GM23338 (cell line): Measurements from ENCODE around the gene DNAJC5G. TPM values are rescaled to one million over a fixed set of nuclear protein-coding genes. Genes with fewer than 3 reads are reported as not detected.

Source experiments
- CREB1 ChIP-seq: fragments of 250-450 bp; sonication (Bioruptor Pico); IDR thresholded peaks from 2 replicates; pipeline ENCODE4 v1.5.0; 2020; ENCODE audit warnings: low read depth, mild to moderate bottlenecking, moderate library complexity
- EZH2phosphoT487 ChIP-seq: fragments of 200-600 bp; sonication (generic); IDR thresholded peaks from one replicate; pipeline ENCODE4 v1.8.1; 2018; ENCODE audit warnings: antibody characterized with exemption; ENCODE audit not compliant: unreplicated experiment
- JUNB ChIP-seq: IDR thresholded peaks from one replicate; pipeline ENCODE4 v1.6.1; 2016; ENCODE audit warnings: antibody characterized with exemption; ENCODE audit not compliant: unreplicated experiment
- NANOG ChIP-seq: IDR thresholded peaks from 2 replicates; pipeline ENCODE4 v1.6.1; 2016; ENCODE audit warnings: antibody characterized with exemption, borderline replicate concordance
- STAT1 ChIP-seq: IDR thresholded peaks from one replicate; pipeline ENCODE4 v1.6.1; 2016; ENCODE audit warnings: antibody characterized with exemption; ENCODE audit not compliant: unreplicated experiment
- ZNF331 ChIP-seq: fragments of 250-450 bp; sonication (Bioruptor Pico); IDR thresholded peaks from 2 replicates; pipeline ENCODE4 v1.5.0; 2020; ENCODE audit warnings: low read depth, mild to moderate bottlenecking, moderate library complexity
- ZNF462 ChIP-seq: fragments of 250-450 bp; sonication (Bioruptor Pico); IDR thresholded peaks from 2 replicates; pipeline ENCODE4 v1.5.0; 2020; ENCODE audit warnings: mild to moderate bottlenecking, moderate library complexity
- polyA plus RNA-seq: library from polyadenylated mRNA; unstranded; fragments of >200 nt; fragmentation: Nextera tagmentation; extraction: Ambion mirVana; gene quantifications from 2 replicates; pipeline ENCODE4 v1.2.1, GENCODE V29; 2016
- total RNA-seq: library from RNA; depleted of rRNA; stranded (reverse); fragments of >200 nt; shearing (Covaris generic); gene quantifications from 2 replicates; pipeline ENCODE4 v1.2.3, GENCODE V29; 2014
- TF ChIP-seq, protein P1 (sequence below), 2 experiments: fragments of 200-600 bp in 1 of 2; sonication (generic) in 1 of 2; conservative IDR thresholded peaks; 2 replicates each; pipeline versions ENCODE4 v1.5.1 to v1.6.1; 2016 to 2017; ENCODE audit warnings: antibody characterized with exemption in 2 of 2, low read depth in 2 of 2, mild to moderate bottlenecking in 2 of 2, moderate library complexity in 1 of 2

The DNAJC5G gene
- total and polyA plus RNA-seq, 2 experiments from 2014 or later = 0.59 TPM; not detected in 1

- TF ChIP-seq ZNF462 = no peak
- TF ChIP-seq CREB1 = no peak
- no peak for TF ChIP-seq ZNF331 (CRISPR knock-in tag)
- TF ChIP-seq STAT1 = no peak
- TF ChIP-seq, protein P1, sequence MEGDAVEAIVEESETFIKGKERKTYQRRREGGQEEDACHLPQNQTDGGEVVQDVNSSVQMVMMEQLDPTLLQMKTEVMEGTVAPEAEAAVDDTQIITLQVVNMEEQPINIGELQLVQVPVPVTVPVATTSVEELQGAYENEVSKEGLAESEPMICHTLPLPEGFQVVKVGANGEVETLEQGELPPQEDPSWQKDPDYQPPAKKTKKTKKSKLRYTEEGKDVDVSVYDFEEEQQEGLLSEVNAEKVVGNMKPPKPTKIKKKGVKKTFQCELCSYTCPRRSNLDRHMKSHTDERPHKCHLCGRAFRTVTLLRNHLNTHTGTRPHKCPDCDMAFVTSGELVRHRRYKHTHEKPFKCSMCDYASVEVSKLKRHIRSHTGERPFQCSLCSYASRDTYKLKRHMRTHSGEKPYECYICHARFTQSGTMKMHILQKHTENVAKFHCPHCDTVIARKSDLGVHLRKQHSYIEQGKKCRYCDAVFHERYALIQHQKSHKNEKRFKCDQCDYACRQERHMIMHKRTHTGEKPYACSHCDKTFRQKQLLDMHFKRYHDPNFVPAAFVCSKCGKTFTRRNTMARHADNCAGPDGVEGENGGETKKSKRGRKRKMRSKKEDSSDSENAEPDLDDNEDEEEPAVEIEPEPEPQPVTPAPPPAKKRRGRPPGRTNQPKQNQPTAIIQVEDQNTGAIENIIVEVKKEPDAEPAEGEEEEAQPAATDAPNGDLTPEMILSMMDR (conservative IDR thresholded peaks at IDR 0.05; ENCODE audit: low read depth in 2 of 2) = no peak
- no peak for TF ChIP-seq EZH2phosphoT487
- no peak for TF ChIP-seq NANOG
- no peak for TF ChIP-seq JUNB
Measured at GRCh38 chr2:27297195-27297594, 22.0 kb downstream of the DNAJC5G start (continued).
